GM21423 (cell line): ENCODE data around the gene SAXO1.
"Not testable (repeated sequence)": the region's sequence is repeated elsewhere in the genome, so short reads cannot be mapped to it uniquely, and the experiment has no call there.

ENCODE experiments used
- ATAC-seq: cut with Tn5 transposase; IDR thresholded peaks from one replicate; pipeline ENCODE4 v1.9.1; 2021; ENCODE audit warnings: mild to moderate bottlenecking, moderate library complexity; ENCODE audit not compliant: unreplicated experiment

SAXO1 gene

DNA sequence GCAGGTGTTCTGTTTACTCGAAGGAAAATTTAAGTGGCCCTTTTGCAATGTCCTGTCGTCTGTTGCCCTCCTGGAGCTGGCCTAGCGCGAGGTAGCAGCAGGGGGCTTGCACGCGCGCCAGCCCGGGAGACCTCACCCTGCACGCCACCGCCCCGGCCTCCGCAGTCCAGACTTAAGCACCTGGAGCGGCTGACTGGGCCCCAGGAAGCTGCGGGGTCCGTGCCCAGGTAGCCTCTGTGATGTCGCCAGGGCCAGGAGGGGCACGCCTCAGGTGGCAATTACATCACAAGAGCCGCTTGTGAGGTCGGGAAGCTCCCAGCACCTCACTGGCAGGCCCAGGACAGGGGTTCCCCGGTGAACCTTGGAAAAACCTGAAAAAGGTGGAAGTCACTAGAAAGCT lies at the start of gene SAXO1:
TSS of gene SAXO1 (minus strand) at position 195 of the 400 bp plus-strand sequence. CDS start 301 bp downstream, outside the sequence.
- ATAC-seq: no peak

GRCh38 chr9:19074836-19075235 lies 41.8 kb upstream of the SAXO1 start:
- no peak for ATAC-seq

- ATAC-seq: no peak
These were observed 41.2 kb upstream of the SAXO1 start for GRCh38 chr9:19074229-19074628.

GRCh38 chr9:19057033-19057432 lies 24.0 kb upstream of the SAXO1 start:
- no peak for ATAC-seq

DNA sequence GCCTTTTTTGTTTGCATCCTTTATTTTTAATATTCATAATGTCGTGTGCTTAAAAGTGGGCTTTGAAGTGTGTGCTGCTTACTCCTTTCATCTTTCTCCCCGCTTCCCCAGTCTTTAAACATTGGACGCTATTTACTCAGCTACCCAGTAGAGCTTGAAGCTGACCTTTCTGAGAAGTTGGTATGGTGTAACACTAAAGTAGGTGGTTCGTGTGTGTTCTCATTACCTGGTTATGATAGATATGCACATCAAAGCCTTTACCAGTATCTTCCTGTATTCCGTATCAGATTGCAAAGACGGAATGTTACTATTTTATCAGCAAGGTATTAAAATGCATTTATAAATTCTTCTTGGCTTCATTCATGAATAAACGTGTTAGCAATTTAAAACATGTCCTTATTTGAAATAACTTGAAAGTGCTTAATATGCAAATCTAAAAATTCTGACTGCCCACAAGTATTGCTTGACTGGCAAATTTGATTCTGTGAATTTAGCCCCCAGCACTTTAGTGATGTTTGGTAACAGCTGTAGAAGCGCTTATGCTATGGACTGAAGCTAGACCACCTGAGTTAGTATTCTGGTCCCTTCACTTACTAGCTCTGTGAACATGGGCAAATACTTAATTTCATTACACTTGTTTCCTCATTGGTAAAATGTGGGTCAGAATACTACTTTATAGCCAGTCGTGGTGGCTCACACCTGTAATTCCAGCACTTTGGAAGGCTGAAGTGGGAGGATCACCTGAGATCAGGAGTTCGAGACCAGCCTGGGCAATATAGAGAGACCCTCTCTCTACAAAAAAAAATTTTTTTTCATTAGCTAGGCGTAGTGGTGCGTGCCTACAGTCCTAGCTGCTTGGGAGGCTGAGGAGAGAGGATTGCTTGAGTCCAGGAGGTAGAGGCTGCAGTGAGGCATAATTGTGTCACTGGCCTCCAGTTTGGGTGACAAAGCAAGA lies 17.9 kb upstream of the SAXO1 start:
- no peak for ATAC-seq

DNA sequence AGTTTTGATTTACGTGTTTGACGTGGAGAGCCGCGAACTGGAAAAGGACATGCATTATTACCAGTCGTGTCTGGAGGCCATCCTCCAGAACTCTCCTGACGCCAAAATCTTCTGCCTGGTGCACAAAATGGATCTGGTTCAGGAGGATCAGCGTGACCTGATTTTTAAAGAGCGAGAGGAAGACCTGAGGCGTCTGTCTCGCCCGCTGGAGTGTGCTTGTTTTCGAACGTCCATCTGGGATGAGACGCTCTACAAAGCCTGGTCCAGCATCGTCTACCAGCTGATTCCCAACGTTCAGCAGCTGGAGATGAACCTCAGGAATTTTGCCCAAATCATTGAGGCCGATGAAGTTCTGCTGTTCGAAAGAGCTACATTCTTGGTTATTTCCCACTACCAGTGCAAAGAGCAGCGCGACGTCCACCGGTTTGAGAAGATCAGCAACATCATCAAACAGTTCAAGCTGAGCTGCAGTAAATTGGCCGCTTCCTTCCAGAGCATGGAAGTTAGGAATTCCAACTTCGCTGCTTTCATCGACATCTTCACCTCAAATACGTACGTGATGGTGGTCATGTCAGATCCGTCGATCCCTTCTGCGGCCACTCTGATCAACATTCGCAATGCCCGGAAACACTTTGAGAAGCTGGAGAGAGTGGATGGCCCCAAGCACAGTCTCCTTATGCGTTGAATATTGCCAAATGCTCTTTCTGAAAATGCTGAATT lies 17.1 kb upstream of the SAXO1 start:
- no peak for ATAC-seq

DNA sequence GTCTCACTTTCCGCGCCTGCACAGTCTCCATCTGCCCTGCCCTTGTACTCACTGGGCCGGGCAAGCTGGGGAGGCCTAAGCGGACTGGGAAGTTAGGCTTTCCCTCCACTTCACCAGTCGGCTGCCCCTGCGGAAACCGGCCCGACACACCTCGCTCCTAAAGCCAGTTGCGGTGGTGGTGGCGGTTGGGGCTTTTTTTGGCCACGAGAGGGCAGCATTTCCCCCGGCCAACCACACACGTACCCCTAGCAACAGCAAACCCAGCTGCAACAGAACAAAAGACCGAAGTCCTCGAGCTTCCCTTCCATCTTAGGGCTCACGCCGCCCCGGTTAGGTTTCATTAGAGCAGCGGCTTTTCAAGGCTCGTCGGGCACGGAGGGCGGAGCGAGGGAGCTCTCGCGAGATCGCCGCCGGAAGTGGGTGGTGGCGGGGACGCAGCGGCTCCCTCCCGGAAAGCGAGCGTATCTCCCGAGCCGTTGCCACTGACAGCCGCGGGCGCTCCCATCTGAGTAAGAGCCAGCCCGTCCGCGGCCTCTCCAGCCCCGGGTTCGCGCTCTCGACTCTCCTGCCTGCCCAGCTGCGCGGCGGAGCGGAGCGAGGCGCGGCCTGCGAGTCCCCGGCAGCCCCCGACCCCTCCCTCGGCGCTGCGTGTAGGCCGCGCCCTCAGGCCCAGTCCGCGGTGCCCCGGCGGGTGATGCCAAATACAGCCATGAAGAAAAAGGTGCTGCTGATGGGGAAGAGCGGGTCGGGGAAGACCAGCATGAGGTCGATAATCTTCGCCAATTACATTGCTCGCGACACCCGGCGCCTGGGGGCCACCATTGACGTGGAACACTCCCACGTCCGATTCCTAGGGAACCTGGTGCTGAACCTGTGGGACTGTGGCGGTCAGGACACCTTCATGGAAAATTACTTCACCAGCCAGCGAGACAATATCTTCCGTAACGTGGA lies 16.2 kb upstream of the SAXO1 start, which contains the start of gene RRAGA:
TSS of gene RRAGA (plus strand) at position 462 of the 951 bp plus-strand sequence. CDS start at position 695, 233 bp downstream.
- ATAC-seq: peak; percentile 90

DNA sequence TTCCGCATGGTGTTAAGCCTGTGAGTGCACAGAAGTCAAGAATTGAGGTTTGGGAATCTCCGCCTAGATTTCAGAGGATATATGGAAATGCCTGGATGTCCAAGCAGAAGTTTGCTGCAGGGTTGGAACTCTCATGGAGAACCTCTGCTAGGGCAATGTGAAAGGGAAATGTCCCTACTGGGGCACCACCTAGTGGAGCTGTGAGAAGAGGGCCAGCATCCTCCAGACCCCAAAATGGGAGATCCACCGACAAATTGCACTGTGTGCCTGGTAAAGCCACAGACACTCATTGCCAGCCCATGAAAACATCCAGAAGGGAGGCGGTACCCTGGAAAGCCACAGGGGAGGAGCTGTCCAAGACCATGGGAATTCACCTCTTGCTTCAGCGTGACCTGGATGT lies 3.6 kb upstream of the SAXO1 start:
- ATAC-seq: no peak

DNA sequence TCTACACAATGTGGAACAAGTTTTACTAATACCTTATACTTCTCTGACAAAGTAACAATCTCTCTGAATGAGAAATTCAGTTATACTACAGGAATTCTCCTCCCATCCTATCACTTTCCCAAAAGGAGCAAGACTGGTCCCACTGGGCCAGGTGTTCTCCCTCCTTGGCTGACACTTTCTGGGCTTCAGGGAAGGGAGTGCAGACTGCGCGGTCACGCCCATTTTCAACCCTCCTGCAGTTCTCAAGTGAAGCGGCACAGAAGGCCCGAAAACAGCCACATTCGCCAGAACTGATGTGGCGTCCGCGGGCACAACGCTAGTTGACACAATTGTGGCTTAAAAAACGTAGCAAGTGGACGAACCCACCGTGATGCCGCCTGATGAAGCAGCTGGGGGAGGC lies 603 bp downstream of the SAXO1 start:
- ATAC-seq: no peak

- no peak for ATAC-seq
These were observed 2.1 kb downstream of the SAXO1 start for GRCh38 chr9:19030899-19031298.

- peak; percentile 55 for ATAC-seq
These were observed 4.1 kb downstream of the SAXO1 start for GRCh38 chr9:19028835-19029451.

DNA sequence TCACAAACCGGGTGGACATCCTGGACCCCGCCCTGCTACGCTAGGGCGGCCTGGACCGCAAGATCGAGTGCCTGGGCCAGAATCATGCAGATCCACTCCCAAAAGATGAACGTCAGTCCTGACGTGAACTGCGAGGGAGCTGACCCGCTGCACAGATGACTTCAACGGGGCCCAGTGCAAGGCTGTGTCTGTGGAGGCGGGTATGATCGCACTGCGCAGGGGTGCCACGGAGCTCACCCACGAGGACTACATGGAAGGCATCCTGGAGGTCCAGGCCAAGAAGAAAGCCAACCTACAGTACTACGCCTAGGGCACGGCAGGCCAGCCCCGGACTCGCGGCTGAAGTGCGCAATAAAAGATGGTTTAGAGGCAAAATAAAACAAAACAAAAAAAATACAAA lies 5.2 kb downstream of the SAXO1 start:
- no peak for ATAC-seq

- no peak for ATAC-seq
These were observed 6.6 kb downstream of the SAXO1 start for GRCh38 chr9:19026375-19026774.

DNA sequence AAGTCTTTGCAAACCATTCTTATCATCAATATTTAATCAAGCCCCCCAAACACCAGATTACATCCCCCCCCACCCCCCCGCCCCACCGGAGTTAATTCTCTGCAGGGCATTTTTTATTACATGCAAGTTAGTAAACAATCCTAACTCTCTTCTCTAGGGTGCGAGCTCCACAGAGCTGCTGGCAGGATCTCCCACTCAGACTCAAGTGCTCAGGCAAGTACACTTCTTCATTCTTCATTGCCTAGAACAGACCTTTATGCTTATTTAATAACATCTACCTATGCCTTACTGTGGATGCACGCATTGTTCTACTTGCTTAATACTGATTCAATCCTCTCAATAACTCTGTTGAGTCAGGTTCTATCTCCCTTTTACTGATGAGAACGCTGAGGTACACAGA lies 9.9 kb downstream of the SAXO1 start:
- ATAC-seq: no peak

DNA sequence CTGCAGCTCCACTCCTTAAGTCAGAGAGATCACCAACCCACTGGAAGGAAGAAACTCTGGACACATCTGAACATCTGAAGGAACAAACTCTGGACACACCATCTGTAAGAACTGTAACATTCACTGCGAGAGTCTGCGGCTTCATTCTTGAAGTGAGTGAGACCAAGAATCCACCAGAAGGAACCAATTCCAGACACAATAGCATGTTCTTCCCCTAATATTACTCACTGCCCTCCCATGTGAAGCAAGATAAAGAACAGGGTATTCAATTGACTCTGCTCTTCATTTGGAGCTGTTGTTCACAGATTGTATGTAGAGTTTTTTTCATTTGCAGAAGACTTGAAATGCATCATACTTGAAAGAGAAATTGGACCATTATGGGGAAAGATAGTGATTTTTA lies 10.8 kb downstream of the SAXO1 start:
- no peak for ATAC-seq

- ATAC-seq: not testable (repeated sequence)
These were observed 11.4 kb downstream of the SAXO1 start for GRCh38 chr9:19021649-19022048.

- no peak for ATAC-seq
These were observed 12.0 kb downstream of the SAXO1 start for GRCh38 chr9:19020886-19021455.

DNA sequence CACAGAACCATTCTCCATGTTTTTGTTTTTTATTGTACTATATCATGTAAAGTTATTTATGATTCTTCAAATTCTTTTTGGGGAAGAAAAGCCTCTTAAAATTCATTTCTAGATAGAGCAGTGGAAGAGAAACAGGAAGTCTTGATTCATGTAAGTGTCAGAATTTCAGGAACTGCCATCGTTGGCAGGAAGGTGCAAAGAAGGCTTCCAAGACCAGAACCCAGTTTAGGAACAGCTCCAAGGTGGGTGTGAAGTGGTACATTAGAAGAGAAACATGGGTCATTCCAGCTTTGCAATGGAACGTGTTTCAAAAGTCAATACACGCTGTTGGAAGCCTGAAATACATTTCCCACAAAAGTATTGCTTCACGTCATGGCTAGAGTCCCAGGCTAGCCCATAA lies 14.8 kb downstream of the SAXO1 start:
- no peak for ATAC-seq

DNA sequence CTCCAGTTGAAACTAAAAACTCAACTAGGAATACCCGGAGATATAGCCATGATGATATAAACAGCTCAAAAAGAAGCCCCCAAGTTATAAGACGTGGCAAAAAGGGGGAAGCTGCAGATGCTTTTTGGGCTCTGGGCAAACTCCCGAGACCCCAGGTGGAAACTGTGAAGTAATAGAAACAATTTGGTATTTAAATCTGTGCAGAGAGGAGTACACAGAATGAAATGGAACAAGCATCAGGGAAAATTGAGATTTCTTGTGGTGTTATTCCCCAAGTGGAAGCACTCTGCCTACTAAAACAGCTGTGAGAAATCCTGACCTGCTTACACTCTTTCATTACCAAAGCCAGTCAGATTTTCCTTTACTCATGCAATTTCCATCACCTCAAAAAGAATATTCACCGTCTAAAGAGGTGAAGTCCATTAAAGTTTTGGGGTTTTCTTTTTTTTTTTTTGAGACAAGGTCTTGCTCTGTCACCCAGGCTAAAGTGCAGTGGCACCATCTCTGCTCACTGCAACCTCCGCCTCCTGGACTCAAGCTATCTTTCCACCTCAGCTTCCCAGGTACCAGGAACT lies 23.5 kb downstream of the SAXO1 start:
- ATAC-seq: no peak

GRCh38 chr9:19000133-19000532 lies 32.9 kb downstream of the SAXO1 start:
- ATAC-seq: no peak
